AML-193 (cell line): Measurements from ENCODE around the gene TRPM2.
"Not testable (repeated sequence)": the region's sequence is repeated elsewhere in the genome, so short reads cannot be mapped to it uniquely, and the experiment has no call there.

Experiments used
- DNase-seq, 2 experiments: peaks; one replicate each; lab custom pipeline; 2025; lab: John Stamatoyannopoulos, UW

Gene TRPM2

DNA sequence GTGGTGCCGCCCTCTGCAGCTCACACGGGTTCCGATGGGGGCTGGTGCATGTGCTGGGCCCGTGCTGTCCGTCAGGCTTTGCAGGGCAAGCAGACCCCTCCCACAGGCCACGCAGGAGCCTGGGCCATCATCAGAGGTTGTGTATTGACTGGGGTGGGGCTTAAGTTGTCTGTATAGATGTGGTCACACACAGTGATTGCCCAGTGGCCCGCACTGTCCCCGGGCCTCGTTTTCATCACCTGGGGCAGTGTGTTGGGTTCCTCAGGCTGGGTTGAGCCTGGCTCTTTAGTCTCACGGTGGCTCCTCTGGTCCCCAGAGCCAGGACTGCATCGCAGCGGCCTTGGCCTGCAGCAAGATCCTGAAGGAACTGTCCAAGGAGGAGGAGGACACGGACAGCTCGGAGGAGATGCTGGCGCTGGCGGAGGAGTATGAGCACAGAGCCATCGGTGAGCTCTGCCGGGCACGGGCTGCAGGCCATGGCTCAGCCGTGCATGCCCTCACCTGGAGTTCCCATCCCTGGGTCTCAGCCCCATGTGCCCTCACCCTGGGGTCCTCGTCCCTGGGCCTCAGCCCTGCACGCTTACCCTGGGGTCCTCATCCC, 44.1 kb downstream of the TRPM2 start:
- DNase-seq = no peak

DNA sequence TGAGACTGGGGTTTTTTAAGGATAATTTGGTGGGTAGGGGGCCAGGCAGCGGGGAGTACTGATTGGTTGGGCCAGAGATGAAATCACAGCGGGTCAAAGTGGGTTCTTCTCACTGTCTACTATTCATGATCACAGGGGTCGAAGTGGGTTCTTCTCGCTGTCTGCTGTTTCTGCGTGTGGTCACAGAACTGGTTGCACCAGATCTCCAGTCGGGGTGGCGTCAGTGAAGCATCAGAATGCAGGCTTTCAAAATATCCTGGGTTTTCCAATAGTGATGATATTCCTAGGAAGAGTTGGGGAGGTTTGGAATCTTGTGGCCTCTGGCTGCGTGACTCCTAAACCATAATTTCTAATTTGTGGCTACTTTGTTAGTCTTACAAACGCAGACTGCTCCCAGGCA, 45.1 kb downstream of the TRPM2 start:
- no peak for DNase-seq

DNA sequence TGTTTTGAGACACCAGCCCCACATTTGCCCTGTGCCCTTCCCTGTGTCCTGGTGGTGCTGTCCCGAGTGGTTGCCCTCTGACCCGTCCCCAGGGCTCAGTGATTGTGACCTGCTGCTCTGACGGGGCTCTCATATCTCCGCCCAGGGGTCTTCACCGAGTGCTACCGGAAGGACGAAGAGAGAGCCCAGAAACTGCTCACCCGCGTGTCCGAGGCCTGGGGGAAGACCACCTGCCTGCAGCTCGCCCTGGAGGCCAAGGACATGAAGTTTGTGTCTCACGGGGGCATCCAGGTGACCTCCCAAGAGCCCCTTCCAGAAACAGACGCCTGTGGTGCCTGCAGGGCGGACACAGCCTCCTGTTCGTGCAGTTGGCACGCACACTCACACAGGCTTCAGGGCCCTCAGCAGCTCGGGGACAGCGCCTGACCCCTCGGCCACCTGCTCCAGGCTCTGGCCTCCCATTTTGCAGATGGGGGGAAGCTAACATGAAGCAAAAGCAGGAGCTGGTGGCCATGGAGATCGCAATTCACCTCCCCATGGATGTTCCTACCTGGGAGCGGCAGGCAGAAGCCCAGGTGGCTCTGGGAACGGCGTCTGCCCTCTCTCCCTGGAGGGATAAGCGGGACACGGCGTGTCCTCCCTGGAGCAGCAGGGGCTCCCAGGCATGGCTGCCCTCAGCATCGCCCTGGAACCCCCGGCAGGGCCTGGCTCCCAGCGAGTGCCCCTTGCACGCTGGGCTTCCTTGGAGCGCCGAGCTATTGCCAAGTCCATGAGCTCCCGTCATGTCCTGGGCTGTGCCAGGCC, 45.9 kb downstream of the TRPM2 start:
- no peak for DNase-seq

DNA sequence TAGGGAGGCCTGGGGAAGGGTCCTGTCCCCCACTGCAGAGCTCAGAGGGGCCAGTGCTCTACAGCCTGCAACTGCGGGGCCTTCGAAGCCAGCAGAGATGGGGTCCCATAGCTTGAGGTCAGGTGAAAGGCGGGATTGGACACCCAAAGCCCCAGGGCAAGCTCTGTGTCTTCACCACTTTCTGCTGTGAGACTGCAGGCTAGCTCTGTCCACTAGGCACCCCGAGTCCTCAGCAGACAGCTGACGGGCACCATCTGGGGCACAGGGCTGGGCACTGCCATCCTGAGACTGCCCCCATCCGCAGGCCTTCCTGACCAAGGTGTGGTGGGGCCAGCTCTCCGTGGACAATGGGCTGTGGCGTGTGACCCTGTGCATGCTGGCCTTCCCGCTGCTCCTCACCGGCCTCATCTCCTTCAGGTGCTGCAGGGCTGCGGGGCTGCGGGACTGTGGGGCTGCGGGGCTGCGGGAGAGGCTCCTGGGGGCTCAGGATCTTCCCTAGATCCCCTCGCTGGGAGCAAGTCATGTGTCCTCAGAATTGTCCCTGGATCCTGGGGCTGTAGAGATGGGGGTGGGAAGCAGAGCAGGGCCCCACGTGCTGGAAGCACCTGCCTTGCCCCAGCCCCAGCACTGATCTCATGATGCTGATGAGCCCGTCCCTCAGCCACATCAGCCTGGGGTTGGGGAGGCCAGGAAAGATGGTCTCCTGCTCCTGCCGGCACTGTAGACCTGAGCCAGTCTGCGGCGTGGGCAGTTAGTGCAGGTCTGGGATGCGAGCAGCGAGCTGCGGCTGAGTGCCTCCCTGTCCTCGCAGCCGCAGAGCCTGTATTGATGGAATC, 46.8 kb downstream of the TRPM2 start:
- DNase-seq = no peak

DNA sequence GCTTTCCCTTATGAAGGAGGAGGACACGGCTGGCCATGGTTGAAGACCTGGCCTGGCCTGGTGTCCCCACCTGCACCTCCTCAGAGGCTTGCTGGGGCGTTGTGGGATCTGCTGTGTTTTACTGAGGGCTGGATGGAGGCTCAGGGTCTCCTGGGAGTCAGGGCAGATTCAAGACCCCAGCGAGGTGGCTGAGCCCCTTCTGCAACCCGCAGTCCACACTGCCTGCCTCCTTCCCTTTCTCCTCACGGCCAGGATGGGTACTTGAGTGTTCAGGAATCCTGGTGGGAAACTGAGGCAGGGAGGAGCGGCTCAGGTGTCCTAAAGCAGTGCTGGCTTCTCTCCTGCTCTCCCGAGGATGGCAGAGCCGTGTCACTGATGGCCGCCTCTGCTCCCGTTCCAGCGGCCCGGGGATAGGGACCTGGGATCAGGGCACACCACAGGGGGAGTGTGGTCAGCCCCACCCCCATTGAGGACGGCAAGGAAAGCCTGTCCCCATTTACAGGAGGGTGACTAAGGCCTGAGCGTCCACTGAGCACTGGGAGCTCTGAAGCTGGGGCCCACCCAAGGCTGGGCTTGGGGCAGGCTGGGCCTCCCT, 47.5 kb downstream of the TRPM2 start:
- DNase-seq = no peak

DNA sequence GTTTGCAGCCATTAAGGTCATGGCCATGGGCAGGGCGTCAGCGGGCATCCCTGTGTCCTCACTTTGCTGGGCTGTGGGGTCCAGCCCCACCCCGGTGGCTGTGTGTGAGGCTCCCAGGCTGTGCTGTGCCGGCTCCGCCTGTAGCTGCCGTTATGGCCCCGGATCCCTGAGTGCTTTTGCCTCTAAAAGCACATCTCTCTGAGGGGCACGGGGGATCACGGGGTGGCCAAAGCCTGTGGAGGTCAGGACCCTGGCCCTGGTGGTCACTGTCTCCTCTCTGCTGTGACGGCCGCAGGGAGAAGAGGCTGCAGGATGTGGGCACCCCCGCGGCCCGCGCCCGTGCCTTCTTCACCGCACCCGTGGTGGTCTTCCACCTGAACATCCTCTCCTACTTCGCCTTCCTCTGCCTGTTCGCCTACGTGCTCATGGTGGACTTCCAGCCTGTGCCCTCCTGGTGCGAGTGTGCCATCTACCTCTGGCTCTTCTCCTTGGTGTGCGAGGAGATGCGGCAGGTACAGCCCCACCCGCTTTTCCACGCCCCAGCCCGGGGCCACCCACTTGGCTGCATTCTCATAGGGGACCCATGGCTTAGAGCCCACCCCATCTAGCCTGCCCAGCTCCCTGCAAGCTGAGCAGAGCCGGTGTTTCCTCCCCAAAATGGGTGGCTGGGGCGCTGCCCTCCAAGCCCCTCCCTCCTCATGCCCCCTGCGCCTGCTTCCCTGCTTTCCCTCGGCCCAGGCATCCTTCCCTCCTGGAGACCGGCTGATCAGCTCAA, 48.2 kb downstream of the TRPM2 start:
- no peak for DNase-seq

DNA sequence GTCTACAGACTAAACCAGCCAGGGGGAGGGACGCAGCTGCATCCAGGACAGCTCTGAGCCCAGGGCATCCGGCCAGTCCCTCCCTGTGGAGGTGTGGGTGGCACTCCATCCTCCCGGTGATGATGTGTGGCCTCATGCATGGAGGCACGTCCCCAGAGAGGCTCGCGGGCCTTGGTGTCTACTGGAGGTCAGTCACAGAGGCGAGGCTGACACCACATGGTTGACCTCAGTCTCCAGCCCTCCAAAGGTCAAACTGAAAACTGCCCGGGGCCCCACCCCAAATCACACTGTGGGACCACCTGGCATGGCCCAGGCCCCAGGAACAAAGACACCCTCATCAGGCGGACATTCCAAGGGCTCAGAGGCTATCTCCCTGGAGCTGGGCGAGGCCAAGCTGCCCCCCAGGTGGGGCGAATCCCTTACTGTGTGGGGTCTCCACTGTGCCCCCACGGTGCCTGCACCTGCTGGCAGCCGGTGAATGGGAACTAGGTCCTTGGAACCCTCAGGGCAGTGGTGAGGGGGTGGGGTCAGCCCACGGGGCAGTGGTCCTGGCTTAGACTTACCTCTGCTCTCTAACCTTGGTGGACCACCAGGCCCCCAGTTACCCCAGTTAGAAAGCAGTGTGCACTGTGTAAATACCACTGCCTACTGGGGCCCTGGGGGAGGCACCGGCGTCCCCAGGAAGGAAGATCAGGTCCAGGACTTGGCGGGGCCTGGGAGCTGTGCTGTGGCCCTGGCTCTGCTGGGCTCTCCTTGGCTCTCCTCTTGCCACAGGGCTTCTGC, 49.1 kb downstream of the TRPM2 start:
- no peak for DNase-seq

DNA sequence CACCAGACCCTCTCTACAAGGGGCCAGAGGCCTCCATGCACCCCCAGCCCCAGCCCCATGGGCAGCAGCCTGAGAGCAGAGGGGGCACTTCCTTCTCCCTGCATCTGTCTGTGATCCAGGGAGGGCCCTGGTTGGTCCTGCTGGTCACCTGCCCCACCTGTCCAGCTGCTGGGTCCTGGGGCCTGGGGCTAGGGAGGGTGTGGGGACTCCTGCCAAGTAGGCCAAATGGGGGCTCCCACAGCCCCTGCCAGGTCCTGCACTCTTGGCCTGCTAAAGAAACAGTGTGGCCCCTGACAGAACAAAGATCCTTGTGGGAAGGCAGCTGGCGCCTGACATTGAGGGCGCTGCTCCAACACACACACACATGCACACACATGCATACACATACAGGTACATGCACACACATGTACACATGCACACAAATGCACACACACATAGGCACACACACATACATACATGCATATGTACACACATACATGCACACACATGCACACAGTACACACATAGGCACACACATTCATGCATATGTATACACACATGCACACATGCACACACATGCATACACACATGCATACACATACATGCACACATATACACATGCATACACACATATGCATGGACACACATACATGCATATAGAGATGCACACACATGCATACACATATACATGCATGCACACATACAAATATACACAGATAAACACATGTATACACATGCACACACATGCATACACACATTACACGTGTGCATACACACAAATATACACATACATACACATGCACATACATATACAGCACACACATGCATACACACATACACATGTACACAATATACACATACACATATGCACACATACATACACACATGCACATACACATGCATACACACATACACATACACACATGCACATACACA, 49.9 kb downstream of the TRPM2 start:
- DNase-seq = no peak

DNA sequence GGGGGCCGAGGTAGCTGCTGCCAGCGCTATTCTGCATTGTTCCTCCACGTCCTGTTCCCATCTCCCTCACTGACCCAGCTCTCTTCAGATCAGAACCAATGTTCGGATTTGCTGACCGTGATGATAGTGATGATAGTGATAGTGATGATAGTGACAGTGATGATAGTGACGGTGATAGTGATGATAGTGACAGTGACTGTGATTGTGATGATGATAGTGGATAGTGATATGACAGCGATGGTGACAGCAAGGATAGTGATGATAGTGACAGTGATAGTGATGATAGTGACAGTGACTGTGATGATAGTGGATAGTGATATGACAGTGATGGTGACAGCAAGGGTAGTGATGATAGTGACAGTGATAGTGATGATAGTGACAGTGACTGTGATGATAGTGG, 51.1 kb downstream of the TRPM2 start:
- not testable (repeated sequence) for DNase-seq

DNA sequence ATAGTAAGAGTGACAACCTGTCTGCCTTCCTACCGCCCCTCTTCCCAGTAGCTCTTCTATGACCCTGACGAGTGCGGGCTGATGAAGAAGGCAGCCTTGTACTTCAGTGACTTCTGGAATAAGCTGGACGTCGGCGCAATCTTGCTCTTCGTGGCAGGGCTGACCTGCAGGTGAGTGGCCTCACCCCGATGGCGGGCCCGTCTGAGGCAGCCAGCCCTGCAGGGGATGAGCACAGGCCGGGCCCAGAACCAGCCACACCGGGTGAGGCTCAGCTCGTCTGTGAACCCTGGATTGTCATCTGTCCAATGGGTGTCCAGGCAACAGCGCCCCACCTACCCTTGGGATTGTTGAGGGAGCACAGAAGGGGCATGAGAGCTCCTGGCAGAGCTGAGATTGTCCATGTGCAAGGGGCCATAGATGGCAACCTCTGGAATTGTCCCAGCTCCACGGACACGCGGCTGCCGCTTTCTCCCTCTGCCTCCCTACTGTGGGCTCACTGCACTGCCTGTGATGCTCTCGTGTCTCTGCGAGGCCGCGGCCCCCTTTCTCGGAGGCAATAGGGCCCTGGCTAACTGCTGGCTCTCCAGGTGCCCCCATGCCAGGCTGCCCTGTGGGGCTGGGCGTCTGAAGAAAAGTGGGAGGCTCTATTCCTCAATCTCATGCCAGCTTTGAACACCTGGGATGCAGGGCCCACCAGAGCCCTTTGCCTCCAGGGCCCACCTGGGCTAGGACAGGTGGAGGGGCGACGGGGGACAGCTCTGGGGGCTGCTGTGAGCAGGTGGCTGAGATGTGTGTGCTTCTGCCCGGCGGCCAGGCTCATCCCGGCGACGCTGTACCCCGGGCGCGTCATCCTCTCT, 51.9 kb downstream of the TRPM2 start:
- no peak for DNase-seq

DNA sequence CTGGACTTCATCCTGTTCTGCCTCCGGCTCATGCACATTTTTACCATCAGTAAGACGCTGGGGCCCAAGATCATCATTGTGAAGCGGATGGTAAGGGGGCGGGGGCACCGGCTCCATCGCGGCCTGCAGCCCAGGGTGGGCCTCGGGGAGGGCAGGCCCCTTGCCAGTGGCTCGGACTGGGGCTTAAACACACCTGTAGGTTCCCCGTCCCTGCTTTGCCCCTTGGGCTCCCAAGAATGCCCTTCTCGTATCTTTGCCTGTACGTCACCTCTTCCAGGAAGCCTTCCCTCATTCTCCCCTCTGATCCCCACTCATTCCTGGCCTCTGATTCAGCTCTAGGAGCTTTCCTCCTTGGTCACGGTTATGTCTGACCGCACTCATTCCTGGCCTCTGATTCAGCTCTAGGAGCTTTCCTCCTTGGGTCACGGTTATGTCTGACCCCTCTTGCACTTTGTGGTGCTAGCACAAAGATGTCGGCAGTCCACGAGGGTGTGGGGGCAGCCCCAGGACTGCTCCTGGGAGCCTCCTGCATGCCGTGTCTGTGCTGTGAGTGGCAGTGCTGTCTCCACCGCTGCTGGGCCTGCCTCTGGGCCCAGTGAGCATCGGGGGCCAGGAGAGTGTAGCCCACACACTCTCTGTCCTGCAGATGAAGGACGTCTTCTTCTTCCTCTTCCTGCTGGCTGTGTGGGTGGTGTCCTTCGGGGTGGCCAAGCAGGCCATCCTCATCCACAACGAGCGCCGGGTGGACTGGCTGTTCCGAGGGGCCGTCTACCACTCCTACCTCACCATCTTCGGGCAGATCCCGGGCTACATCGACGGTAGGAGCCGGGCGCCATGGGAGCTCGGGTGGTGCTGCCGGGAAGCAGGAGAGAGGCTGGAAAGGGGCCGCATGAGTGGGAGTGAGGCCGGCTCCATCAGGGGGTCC, 52.8 kb downstream of the TRPM2 start:
- DNase-seq = no peak

DNA sequence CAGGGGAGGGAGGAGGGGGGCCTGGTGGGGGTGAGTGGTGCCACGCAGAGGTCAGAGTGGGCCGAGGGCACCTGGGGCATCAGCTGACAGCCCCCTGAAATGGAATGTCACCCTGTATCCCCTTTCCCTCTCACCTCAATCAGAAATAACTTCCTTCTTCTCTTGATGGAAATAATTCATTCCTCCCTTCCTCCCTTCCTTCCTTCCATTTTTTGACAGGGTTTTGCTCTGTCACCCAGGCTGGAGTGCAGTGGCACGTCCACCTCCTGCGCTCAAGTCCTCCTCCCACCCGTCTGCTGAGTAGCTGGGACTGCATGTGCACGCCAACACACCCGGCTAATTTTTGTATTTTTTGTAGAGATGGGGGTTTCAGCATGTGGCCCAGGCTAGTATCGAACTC, 53.5 kb downstream of the TRPM2 start:
- DNase-seq = no peak

DNA sequence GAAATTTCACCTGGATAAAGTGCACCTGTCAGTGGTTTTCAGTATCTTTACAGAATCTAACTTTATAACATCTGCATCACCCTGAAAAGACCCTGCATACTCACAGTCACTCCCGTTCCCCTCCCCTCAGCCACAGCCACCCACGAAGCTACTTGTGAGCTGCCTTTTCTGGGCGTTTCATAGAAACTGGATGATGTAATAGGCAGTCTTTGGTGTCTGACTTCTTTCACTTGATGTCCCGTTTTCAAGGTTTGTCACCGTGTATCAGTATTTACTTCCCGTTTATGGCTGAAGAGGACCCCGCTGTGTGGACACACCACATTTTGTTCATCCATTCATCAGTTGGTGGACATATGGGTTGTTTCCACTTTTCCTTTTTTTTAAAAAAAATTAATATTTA, 54.1 kb downstream of the TRPM2 start:
- no peak for DNase-seq

DNA sequence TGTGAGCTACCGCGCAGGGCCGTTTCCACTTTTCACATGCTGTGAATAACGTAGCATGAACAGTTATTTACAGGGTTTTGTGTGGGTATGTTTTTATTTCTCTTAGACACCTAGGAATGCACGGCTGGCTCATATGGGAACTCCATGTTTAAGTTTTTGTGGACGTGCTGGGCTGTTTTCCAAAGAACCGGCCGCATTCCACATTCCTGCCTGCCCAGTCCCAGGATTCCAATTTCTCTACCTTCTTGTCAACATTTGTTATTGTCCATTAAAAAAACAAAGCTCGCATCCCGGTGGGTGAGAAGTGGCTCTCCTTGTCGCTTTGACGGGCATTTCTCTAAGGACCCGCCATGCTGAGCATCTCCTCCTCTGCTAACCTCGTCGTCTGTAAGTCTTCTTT, 54.8 kb downstream of the TRPM2 start:
- DNase-seq = no peak

DNA sequence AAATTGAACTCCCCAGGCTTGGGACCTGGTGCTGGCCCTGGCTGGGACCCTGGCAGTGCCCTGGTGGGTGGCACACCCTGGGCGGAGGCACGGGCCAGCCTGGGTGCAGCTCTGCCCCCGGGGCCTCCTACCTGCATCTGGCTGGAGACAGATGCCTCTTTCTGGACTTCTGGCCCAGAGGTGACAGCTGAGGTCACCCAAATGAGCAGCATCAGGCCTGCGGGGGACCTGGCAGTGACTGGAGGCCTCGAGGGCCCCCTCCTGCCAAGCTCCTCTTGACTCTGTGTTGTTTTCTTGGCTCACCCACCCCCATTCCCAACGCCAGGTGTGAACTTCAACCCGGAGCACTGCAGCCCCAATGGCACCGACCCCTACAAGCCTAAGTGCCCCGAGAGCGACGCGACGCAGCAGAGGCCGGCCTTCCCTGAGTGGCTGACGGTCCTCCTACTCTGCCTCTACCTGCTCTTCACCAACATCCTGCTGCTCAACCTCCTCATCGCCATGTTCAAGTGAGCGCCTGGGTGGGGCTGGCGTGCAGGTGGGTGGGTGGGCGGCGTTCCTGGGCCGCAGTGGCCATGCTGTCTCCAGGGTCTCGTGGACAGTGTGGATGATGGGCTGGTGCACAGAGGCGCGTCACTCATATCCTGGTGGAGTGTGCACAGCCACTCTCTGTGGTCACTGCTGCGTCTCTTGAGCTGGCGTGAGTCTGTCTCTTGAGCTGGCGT, 60.3 kb downstream of the TRPM2 start:
- no peak for DNase-seq

DNA sequence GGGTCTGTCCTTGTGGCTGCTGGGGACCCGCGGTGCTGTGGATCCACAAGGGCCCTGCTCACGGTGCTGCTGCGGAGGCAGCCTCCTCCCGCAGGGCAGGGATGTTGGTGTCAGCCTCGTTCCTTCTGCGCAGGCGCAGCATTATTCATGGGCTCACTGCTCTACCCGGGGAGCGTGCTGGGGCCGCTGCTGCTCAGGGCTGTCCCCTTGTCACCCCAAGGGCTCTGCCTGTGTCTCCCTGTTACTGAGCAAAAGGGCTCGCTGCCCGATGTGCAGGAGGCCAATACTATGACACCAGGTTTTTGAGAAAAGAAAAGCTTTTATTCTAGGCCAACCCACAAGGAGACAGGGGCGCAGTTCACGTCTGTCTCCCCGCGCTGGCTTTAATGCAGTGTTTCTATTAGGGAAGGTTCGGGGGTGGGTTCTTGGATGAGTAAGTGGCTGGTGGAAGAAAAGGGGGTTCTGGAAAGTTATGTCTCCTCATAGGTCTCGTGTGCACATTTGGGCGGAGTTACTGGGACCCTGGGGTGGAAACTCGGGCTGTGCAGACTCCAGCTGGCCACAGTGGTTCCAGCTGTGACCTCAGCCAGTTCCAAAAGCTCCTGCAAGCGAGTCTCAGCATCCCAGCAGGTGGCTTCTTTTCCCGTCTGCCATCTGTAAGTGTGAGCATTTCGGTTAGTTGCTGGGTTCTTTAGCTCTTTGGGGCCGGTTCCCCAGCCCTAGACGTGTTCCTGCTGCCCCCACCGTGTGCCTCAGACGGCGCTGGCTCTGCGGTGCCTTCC, 61.1 kb downstream of the TRPM2 start:
- no peak for DNase-seq
